HG03354 (cell line): ENCODE data around the gene PEX5.
A peak's percentile ranks its signal among the peaks of the same experiment; 100 is the strongest.

Source experiments
- ATAC-seq: cut with Tn5 transposase; IDR thresholded peaks from one replicate; pipeline ENCODE4 v1.9.1; 2021; ENCODE audit warnings: mild to moderate bottlenecking; ENCODE audit not compliant: unreplicated experiment, poor library complexity, severe bottlenecking

The PEX5 gene

DNA sequence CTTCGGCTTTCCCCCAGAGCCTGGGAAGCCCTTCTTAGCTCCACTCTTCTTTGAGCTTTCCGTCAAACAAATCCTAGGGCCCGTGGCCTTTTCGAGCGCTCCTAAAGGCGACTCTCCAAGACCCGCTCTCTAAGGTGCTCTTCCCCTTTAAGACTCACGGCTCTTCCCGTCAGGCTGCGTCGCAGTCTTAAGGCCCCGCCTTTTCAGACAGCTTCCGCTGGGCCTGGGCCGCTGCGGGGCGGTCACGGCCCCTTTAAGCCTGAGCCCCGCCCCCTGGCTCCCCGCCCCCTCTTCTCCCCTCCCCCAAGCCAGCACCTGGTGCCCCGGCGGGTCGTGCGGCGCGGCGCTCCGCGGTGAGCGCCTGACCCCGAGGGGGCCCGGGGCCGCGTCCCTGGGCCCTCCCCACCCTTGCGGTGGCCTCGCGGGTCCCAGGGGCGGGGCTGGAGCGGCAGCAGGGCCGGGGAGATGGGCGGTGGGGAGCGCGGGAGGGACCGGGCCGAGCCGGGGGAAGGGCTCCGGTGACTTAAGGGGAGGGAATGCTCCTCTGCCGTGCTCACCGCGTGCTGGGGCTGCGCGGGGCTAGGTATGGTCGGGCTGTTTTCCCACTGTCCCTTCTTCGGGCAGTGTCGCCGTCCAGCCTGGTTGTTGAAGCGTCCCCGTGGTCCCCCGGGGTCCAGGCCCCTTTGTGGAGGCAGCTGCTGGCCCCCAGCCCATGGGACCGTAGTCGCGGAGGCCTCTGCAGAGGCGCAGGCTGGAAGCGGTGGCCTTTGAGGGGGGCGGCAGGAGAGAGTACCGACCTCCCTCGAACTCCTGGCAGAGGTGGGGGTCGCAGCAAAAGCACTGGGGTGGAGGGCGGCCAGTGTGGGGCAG lies at the start of gene PEX5:
Gene PEX5, plus strand, starts transcription at position 289 of the 870 bp plus-strand sequence. CDS start 692 bp downstream, outside the sequence.
- ATAC-seq: peak; percentile 94

GRCh38 chr12:7141351-7142005 lies 48.0 kb upstream of the PEX5 start:
- ATAC-seq: no peak

DNA sequence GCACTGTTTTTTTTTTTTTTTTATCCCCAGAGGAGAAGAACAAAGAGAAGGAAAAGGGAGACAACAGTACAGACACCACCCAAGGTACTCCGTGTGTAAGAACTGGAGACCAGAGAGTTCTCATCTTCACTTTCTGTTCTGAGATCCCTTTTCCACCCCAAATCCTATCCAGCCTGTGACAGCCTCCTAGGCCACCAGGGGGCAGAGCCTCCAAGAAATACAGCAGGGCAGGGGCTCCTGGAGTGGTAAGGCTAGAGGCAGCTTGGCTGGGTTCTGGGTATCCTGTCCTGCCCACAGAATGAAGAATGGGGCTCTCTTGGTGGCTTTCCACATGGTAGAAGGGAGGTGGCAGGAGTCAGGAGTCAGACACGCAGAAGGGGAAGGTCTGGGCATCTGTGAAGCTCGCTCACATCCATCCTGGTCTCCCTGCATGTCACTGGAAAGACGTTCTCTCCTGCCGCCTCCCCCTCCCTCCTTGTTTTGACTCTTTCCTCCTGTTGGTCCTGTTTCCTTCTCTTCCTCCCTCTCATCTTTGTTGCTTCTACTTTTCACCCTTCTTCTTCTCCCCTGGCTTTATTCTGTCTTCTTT lies 47.3 kb upstream of the PEX5 start:
- no peak for ATAC-seq

- ATAC-seq: no peak
Measured at GRCh38 chr12:7142809-7143465, 46.5 kb upstream of the PEX5 start.

DNA sequence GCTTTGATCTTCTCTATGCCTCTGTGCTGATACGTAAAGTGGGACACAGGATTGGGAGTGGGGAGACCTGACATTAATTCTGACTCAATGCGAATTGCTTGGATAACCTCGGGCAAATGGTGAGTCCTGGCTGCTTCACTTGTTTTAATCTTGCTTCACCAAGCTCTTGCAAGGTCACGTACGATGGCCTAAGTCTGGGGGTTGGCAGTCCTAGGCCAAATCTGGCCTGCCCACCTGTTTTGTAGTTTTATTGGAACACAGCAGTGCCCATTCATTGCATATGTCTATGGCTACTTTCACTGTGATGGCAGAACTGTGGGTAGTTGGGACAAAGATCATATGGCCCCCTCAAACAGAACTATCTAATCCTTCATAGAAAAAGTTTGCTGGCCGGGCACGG lies 45.9 kb upstream of the PEX5 start:
- ATAC-seq: no peak

DNA sequence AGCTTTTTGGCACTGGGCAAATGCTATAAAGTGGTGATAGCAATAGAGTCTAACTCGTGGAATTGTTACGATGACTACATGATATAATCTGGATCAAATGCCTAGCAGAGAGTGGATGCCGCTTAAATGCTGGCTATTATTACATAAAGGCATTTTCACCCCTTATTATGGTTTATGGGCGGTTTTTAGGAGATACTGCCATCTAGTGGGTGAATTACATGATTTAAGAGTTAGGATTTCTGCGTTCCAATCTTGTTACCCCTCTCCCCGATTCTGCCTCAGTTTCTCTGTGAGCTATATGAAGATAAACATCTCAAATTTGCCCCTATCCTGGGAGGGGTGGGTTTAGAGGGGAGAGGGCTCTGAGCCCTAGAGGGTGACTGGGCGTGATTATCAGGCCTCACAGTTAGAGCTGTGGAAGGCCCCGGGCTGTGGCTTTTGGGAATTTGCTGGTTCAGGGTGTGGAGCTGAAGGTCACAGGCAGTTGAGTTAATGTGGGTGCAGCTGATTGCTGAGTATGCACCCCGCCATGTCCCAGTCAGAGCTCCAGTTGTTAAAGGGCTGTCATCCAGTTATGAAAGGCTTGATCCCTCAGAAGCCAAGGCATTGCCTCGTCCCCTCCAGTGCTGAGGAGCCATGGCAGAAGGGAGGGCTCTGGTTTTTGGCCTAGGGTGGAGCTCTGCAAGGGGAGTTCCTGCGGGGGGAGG lies 44.9 kb upstream of the PEX5 start:
- ATAC-seq: no peak

- no peak for ATAC-seq
Measured at GRCh38 chr12:7145671-7146070, 43.8 kb upstream of the PEX5 start.

DNA sequence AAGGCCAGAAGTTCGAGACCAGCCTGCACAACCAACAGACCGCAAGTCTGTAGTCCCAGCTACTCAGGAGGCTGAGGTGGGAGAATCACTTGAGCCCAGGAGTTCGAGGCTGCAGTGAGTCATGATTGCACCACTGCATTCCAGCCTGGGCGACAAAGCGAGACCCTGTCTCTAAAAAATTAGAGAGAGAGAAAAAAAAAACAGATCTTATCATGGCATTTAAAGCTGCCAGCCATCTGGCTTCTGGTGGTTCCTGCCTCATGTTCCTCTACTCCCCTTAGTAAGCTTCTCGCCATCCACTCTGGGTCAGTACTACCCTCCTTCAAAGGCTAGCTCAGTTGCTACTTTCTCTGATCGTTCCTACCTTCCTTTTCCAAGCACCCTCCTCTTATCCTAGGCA lies 43.3 kb upstream of the PEX5 start:
- ATAC-seq: no peak

- no peak for ATAC-seq
Measured at GRCh38 chr12:7146906-7147305, 42.6 kb upstream of the PEX5 start.

GRCh38 chr12:7150356-7150755 lies 39.1 kb upstream of the PEX5 start:
- ATAC-seq: no peak

- ATAC-seq: no peak
Measured at GRCh38 chr12:7150841-7151240, 38.6 kb upstream of the PEX5 start.

- no peak for ATAC-seq
Measured at GRCh38 chr12:7151532-7151931, 38.0 kb upstream of the PEX5 start.

GRCh38 chr12:7152818-7153217 lies 36.7 kb upstream of the PEX5 start:
- ATAC-seq: no peak

GRCh38 chr12:7154042-7154441 lies 35.4 kb upstream of the PEX5 start:
- no peak for ATAC-seq

DNA sequence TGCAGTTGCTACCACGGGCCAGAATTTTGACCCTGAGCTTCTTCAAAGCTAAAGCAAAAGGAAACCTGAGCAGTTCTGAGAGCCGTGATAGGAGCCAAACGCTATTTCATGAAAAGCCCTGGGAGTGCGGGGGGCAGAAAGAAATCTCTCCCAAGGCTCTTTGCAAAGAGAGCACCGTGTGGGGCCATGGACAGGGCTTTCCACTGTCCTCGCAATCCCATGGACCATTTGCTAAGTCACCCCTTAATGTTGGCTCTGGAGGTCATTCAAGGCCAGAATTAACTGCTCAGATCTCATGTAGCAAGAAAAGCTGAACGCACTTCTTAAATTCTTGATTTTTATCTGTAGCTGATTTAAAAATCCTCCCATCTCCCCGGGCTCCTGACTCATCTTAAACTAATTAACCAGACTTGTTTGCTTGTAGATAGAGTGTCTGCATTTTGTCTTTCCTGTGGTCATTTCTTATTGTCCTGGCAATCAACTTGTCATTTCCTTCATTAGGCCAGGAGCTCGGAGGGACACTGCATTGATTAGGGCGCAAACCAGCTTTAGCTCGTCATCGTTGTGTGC lies 34.5 kb upstream of the PEX5 start:
- ATAC-seq: no peak

- ATAC-seq: no peak
Measured at GRCh38 chr12:7155471-7156034, 33.9 kb upstream of the PEX5 start.

GRCh38 chr12:7156259-7157197 lies 33.0 kb upstream of the PEX5 start:
- no peak for ATAC-seq

- no peak for ATAC-seq
Measured at GRCh38 chr12:7157391-7157790, 32.1 kb upstream of the PEX5 start.
